Epithelial cell of proximal tubule (primary cell): ENCODE data around the gene CUX1. TPM values are rescaled to one million over a fixed set of nuclear protein-coding genes. Genes with fewer than 3 reads are reported as not detected.
"Not testable (repeated sequence)": the region's sequence is repeated elsewhere in the genome, so short reads cannot be mapped to it uniquely, and the experiment has no call there.

Experiments used
- DNase-seq: peaks from one replicate; pipeline ENCODE4 v3.0.0-alpha.2; 2011; ENCODE audit warnings: low read depth
- H3K4me3 ChIP-seq: 2 replicates; pipeline ENCODE4 v1.5.1; 2011; ENCODE audit warnings: low read depth, mild to moderate bottlenecking, low read length
- total RNA-seq: library from RNA; depleted of rRNA; stranded (reverse); fragments of >200 nt; gene quantifications from 2 replicates; pipeline ENCODE4 v1.2.3, GENCODE V29; 2015
- TF ChIP-seq, protein P1 (sequence below): conservative IDR thresholded peaks from 2 replicates; pipeline ENCODE4 v1.5.1; 2012; ENCODE audit warnings: low read depth, mild to moderate bottlenecking, low read length

Gene CUX1
- total RNA-seq, 1 donor from 2014 or later = 37.3 TPM

DNA sequence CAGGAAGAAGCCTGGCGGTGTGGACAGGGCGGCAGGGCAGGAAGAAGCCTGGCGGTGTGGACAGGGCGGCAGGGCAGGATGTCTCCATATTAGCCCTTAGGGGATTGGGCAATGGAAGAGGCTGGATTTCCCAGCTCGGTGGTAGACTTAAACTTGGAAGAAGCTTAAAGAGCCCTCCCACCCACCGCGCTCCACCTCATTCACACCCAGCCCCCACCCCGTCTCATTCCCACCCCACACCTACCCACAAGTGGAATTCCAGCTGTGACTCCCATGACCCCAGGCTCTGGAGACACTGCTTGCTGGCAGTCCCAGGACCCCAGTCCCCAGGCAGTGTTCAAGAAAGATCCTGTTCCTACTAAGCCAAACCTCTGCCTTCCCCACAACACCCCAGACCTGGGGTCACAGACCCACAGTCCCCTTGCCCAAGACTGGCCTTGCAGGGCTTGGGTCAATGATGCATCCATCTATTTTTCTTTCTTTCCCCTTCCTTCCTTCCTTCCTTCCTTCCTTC, 504.8 kb downstream of the CUX1 start:
- TF ChIP-seq, protein P1, sequence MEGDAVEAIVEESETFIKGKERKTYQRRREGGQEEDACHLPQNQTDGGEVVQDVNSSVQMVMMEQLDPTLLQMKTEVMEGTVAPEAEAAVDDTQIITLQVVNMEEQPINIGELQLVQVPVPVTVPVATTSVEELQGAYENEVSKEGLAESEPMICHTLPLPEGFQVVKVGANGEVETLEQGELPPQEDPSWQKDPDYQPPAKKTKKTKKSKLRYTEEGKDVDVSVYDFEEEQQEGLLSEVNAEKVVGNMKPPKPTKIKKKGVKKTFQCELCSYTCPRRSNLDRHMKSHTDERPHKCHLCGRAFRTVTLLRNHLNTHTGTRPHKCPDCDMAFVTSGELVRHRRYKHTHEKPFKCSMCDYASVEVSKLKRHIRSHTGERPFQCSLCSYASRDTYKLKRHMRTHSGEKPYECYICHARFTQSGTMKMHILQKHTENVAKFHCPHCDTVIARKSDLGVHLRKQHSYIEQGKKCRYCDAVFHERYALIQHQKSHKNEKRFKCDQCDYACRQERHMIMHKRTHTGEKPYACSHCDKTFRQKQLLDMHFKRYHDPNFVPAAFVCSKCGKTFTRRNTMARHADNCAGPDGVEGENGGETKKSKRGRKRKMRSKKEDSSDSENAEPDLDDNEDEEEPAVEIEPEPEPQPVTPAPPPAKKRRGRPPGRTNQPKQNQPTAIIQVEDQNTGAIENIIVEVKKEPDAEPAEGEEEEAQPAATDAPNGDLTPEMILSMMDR = no peak
- no peak for DNase-seq
- H3K4me3 ChIP-seq = no peak overlapping the region

DNA sequence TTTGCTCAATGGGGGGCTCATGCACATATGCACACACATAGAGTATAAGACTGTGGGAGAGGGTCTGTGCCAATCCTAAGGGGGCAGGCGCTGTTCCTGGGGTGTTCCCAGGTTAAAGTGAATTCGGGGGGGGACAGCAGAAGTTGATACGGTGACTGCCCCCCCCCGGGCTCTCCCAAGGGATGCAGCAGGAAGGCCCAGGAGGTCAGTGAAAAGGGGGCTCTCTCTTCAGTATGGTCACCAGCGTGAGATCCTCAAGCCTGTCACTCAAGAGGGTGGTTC, 506.4 kb downstream of the CUX1 start:
- TF ChIP-seq, protein P1 = no peak
- DNase-seq = no peak
- H3K4me3 ChIP-seq = no peak overlapping the region

DNA sequence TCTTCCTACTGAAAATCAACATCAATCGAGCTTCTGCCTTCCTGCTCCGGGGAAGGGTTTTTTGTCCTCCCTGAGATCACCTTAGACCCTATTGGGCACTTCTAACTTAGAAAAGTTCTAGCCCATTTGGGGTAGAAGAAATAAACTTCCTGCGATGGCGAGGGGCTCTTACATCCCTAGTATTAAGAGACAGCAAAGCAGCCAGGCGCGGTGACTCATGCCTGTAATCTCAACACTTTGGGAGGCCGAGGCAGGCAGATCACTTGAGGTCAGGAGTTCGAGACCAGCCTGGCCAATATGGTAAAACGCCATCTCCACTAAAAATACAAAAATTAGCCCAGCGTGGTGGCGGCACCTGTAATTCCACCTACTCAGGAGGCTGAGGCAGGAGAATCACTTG, 507.7 kb downstream of the CUX1 start:
- not testable (repeated sequence) for H3K4me3 ChIP-seq, DNase-seq

DNA sequence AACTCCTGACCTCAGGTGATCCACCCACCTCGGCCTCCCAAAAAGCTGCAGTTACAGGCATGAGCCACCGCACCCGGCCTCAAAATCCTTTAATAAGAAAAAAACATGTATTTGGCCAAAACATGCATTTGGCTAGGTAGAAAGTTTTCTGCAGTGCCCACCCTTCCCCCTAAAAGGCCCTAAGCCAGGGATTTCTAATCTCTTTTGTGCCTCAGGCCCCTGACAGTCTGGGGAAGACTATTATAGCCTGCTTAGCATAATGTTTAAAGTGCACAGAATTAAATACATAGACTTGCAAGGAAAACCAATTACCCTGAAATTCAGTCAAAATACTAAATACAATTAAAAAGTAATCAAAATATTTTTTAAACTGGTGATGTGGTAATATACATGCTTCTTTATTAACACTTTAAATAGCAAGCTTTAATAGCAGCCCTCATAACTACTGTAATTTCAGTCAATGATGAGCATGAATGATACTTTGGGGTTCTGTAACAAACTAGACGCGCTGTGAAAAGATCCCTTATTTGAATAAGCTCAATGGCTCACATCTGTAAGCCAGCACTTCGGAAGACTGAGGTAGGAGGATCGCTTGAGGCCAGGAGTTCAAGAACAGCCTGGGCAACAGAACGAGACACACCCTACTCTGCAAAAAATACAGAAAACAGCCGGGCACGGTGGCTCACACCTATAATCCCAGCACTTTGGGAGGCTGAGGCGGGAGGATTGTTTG, 508.9 kb downstream of the CUX1 start:
- TF ChIP-seq, protein P1 = no peak
- H3K4me3 ChIP-seq = no peak overlapping the region
- DNase-seq = no peak

DNA sequence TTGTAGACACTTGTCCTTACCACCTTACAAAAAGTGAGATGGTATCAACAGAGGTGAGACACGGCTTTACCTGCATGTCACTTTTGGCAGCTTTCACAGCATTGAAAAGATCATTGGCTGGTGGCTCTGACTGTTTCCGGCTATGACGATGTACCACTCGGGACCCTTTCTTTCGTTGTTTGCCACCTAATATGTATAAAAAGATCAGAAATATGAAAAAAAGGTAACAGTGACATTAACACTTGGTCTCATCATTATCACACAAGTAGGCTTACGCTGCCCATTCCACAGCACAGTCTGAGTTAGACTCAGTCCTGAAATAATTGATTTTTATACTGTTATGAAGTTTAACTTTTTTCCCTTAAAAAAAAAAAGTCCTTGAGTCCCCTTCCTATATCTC, 509.8 kb downstream of the CUX1 start:
- DNase-seq, H3K4me3 ChIP-seq: not testable (repeated sequence)

DNA sequence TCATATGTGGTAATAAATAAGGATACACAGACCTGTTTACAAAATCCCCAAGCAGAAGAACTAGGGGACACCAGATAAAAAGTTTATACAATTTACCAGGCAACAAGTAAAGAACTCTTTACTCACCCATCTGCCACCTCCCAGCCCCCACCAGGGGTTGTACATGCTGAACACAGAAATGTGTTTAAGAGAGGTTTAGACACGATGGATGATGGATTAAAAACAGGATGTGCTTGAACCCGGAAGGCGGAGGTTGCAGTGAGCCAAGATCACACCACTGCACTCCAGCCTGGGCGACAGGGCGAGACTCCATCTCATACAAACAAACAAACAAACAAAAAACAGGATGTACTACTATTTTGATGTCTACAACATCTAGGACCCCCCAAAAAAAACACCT, 511.4 kb downstream of the CUX1 start:
- not testable (repeated sequence) for DNase-seq, H3K4me3 ChIP-seq

DNA sequence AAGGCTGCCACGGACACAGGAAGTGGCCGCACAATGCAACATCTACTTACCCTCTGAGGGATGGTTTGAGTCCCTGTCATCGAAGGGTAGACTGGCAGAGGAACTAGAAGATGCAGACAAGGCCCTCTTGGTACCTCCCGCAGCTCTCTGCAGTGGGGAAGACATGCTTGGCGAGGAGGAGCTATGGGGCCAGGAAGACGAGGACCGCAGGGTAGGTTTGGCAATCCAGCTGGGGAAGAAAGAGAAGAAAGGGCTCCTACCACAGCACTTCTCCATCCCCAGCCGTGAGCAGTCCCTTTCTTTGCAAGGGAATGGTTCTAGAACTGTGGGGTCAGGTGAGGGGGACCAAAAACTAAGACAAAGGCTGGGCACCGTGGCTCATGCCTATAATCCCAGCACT, 511.9 kb downstream of the CUX1 start:
- not testable (repeated sequence) for DNase-seq, H3K4me3 ChIP-seq

DNA sequence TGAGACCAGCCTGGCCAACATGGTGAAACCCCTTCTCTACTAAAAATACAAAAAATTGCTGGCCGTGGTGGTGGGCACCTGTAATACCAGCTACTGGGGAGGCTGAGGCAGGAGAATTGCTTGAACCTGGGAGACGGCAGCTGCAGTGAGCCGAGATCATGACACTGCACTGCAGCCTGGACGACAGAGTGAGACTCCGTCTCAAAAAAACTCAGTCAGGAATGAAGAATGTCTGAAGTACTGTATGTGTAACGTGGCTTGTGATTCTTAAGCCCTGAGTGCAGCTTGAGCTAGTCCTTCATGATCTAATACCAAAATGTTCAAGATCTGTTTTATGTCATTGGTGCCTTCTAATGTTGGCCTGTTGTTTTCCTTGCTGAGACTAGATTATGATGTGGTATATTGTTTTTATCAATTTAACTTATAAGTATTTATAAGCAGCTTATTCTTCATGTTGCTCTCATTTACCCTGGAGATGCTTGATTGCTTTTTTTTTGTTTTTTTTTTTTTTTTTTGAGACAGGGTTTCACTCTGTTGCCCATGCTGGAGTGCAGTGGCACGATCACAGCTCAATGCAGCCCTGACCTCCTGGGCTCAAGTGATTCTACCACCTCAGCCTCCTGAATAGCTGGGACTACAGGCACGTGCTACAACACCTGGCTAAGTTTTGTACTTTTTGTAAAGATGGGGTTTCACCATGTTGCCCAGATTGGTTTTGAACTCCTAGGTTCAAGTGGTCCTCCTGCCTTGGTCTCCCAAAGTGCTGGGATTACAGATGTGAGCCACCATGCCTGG, 513.4 kb downstream of the CUX1 start:
- not testable (repeated sequence) for DNase-seq, H3K4me3 ChIP-seq

Other genes with a start within 250 kb of the CUX1 start
- not detected in 2 replicates for gene MYL10, start 188.3 kb upstream of the CUX1 start, total RNA-seq